Hippocampal formation (tissue), 2 donors: ENCODE results near the gene ADAMTS7.
"Not testable (repeated sequence)": the region's sequence is repeated elsewhere in the genome, so short reads cannot be mapped to it uniquely, and the experiment has no call there.

Experiments
- DNase-seq, 2 donors: peaks; one replicate each; lab custom pipeline; 2025; lab: John Stamatoyannopoulos, UW

ADAMTS7 gene

DNA sequence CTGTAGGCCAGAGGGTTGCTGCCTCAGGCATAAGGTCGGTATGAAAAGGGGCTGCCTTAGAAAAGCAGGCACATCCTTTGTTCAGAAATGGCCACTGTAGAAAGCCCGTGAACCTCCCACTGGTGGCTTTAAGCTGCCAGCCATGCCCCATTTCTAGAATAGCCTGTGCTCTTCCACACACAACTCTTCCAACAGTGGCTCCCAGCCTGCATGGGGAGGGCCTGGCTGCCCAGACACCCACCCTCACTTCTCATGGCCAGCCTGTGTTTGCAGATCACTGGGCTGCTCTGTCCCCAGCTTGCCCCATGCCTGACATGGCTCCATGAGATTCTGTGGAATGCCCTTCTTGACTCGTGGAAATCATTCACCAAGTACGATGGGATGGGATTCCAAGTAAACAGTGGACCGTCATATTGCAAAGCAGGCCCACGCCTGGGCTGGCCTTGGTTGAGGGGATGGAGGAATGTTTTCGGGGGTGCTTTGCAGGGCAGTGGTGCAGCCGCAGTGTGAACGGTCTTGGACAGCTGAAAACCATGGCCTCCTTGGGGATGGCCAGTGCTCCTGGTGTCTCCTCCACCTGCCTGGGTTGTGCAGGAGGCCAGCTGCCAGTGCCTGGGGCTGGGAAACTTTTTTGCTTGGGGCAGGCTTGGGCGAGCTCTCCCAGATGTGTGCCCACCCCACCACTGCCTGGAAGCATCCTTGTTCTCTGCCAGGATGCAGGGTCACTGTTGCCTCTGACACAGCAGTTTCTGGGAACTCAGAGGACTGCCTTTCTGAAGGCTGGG is 57.3 kb downstream of the ADAMTS7 start:
- not testable (repeated sequence) for DNase-seq

DNA sequence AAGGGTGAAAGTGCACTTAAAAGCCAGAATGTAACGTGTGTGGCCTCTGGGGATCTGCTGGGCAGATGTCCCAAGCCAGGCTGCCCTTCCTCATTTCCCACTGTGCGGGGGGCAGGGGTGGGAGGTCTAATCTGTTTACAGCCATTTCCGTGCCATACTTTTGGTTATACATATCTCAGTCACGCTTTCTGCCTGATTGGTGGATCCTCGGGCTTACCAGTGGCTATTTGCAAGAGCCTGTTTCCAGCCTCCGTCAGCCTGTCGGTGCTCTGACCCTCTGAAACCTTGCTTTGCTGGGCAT is 58.0 kb downstream of the ADAMTS7 start:
- DNase-seq = not testable (repeated sequence)

DNA sequence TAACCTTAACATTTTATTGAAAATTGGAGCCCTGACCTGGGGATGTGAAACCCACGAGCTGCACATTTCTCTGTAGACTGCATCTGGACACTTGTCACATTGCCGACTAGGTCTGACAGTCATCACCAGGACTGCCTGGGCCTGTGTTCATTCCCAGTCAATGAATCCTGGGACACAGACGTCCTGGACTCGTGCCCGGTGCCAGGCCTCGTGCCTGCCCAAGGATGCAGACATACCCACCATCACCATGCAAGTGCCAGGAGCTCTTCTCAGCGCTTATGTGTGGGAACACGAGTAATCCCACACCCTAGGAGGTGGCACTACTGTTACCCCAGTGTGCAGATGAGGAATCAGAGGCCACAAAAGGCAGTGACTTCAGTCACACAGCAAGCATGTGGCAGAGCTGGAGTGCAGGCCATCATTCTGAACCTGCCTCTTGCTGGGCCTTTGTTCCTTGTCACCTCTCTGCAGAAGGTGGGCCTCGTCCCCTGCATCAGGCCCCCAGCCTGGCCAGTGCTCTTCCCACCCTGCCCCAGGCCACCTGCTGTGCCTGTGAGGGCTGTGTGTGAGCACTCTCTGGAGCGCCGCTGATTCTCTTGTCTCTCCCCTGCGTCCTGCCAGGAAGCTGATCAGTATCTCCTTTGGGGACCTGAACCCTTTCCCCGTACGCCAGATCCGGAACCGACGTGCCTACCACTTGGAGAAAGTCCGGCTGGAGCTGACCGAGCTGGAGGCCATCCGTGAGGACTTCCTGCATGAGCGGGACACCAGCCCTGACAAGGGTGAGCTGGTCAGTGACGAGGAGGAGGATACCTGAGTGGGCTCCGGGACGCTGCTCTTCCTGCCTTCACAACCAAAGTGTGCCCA is 58.5 kb downstream of the ADAMTS7 start:
- DNase-seq = no peak

DNA sequence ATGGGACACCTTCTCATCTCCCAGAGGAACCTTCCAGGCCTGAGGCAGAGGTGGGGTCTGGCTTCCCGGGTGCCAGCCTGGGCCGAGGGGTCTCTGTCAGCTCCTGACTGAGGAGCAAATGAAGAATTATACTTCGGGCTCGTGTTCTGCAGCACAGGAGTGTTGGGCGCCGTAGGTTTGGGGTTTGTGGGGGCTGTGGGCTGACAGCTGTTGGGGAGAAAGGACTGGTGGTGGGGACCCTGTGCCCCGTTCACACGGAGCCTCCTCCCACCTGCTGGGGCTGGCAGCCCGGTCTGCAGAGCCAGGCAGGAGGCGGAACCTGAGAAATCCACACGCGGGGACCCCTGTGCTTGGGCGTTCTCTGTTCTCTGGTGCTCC is 59.7 kb downstream of the ADAMTS7 start:
- DNase-seq = no peak

DNA sequence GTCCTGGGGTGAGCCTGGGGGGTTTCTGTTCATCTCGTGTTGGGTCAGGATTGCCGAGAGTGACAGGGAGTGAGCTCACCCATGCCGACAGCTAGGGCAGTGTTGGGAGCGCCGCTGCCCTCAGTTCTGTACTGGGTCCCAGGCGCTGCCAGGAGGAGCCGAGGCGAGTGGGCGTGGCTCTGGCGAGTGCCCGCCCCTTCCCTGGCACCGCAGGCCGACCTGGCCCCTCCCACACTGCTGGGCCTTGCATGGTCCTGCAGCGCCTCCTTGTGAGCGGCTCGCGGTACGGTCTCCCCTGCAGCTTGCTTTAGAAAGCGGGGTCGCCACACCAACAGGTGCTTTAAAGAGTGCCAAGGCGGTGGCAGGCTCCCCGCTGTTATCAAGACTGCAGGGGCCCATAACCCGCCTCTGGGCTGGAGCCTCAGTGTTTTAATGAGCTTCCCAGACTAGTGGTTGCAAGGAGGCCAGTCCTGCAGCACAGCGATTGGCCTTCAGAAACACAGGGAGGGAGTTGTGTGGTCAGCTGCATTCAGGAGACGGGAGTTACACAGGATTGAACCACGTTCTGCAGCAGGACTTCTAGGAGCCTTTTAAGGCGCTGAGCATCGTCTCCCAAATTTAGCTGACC is 60.2 kb downstream of the ADAMTS7 start:
- DNase-seq = peak; percentile 83 to 92

DNA sequence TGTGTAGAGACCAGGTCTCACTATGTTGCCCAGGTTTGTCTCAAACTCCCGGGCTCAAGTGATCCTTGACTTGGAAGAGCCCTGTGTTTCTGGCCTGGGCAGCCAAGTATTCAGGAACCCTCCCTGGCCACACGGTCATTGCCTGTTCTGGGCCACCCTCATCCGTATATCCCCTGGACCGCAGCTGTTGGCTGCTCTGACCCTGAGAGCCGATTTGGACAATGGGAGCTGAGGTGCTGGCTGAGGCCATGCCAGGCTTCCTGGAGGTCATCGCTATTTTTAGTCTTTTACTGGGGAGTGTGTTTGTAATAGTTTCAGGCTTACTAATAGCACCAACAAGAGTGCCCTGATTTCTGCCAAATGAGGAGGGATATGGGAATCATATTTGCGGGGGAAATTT is 60.7 kb downstream of the ADAMTS7 start:
- DNase-seq = no peak

DNA sequence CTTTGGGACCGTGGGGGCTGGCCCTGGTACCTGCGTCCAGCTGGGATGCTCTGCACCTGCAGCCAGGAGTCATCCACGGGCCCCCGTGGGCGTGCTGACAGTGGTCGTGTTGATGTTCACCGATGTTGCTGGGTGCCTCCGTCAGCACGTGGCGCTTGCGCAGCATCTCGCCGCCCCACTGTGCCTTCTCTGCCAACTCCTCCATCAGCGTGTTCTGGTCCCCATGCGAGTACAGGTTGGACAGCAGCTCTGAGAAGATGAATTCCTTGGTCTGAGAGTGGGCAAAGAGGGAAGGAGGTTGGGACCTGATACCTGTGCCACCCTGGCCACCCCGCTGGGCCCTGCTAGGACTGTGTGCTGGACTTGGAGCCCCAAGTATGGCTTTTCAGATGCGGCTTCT is 61.4 kb downstream of the ADAMTS7 start:
- DNase-seq = no peak

DNA sequence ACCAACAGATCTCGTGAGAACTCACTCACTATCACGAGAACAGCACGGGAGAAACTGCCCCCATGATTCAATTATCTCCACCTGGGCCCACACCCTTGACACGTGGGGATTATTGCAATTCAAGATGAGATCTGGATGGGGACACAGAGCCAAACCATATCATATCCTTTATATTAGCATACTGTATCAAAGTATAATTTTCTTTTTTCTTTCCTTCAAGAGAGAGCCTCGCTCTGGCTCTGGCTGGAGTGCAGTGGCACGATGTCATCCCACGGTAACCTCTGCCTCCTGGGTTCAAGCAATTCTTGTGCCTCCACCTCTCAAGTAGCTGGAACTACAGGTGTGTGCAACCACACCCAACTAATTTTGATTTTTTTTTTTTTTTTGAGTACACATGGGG is 63.4 kb downstream of the ADAMTS7 start:
- DNase-seq = not testable (repeated sequence)

DNA sequence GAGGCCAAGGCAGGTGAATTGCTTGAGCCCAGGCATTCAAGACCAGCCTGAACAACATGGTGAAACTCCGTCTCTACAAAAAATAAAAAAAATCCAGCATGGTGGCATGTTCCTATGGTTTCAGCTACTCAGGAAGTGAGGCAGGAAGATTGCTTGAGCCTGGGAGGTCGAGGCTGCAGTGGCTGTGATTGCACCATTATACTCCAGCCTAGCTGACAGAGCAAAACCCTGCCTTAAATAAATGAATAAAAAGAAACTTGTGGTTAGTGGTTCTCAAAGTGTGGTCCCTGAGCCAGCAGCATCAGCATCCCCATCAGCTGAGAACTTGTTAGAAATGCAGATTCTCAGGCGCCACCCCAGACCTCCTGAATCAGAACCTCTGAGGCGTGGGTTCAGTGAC is 69.6 kb downstream of the ADAMTS7 start:
- not testable (repeated sequence) for DNase-seq

DNA sequence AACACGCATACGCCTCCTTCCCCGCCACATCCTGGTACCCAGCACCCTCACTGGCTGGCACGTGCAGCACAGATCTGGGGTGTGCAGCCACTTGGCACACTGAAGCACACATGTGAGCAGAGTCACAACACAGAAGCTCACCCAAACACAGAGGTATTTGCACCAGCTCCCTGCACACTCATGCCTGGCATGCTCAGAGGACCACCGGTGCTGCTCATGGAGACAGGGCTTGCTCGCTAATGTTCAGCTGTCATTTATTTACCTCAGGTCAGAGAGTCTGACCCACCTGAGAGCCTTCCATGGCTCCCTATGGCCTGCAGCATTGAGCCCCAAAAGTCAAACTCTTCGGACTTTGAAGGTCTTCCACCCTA is 70.4 kb downstream of the ADAMTS7 start:
- no peak for DNase-seq

DNA sequence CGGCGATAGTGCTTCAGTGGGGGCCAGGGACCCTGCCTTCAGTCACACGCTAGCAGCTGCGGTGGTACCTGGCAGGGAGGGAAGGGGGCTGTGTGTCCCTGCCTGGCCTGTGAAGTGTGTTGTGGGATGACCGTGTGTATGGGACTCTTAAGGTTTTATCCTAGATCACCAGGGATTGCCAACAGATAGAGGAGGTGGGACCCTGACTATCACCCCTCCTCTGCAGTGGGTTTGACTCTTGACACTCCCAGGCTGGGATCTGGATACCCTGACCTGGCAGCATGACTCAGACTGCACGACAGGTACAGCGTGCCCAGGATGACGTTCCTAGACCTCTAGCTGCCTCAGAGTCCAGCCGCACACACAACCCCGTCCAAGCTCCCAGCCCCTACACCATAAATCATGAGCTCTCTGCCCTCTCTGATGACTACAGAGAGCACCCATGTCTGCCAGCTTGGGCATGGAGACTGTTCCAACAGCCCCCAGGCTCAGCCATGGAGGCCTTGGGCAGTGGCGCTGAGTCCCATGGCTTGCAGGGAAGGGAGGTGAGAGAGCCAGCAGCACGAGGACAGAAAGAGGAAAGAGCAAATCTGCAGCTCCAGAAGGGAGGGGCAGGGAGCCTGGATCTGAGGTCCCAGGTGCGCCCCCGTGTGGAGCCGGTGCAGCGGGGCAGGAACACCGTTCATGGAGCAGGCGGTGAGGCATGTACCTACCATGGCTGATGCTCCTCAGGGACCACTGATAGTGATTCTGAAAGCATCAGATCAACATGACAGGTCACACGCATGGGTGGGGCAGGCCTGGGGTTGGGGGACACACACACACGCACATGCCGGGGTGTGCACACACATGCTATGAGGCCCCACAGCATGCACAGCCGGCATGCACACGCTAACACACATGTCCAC is 71.0 kb downstream of the ADAMTS7 start:
- no peak for DNase-seq

DNA sequence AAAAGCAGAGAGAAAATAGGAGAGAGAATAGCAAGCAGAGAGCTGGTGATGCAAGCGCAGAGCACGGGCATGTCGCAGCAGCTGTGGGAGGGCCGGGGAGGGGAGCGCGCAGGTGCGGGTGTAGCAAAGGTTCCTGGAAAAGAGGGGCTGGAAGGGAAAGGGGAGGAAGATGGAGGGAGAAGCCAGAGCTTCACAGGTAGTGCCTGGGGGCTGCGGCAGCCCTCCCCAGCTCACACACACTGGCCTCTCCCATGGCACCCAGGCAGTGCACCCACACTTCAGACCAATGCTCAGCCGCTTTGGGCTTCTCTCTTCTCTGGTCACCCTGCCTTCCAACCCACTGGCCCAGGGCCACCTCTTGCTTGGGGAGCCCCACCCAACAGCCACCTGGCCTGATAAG is 72.1 kb downstream of the ADAMTS7 start:
- DNase-seq = no peak

DNA sequence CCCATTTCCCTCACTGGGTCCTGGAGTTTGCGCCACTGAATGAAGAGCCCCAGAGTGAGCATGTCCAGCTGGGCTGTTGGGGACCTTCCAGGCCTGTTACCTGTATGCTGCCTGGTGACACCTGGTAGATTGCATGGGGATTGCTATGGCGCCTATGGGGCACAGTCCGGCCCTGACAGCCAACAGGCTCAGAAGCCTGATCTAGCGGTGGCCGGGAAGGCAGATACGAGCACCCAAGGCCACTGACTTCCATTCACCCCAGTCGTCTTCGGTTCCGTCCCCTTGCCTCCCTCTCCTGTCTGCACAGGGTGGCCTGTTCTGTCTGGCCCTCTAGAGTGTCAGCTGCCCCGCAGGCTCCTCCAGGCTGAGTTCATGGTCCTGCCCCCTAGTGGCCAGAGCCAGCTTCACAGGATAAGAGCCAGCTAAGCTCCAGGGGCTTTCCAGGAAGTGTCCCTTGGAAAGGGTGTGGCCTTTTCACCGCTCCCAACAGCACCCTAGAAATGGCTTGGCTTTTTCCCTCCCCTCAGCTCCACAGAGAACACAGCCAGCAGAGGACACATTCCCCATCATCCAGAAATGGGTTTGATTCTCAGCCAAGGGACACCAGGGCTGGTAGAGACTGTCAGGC is 73.2 kb downstream of the ADAMTS7 start:
- not testable (repeated sequence) for DNase-seq

DNA sequence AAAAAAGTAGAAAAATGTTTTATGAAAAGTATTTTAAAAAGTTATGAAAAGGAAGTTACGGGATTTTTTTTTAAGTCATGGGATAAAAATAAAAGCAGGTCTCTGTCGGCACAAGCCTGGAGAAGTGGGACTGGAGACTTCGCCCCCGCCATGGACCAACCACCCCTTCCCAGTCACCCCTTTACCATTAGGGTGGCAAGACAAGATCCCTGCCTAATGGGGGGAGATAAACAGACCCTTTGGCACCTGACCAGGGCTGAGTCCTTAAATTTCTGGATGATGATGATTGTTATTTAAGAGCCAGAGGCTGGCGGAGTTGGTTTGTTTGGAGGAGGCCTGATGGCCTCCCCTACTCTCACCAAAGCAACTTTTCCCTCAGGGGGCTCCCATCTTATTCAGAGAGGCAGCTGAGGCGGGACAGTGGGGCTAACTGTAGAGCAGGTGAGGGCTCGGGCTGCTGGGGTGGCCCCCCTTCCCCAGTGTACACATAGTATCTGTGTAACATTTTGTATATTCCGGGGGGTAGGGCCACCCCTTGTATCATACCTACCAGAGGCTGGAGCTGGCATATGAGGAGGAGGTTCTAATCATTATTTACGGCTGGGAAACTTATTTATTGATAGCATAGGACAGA is 74.0 kb downstream of the ADAMTS7 start:
- no peak for DNase-seq

DNA sequence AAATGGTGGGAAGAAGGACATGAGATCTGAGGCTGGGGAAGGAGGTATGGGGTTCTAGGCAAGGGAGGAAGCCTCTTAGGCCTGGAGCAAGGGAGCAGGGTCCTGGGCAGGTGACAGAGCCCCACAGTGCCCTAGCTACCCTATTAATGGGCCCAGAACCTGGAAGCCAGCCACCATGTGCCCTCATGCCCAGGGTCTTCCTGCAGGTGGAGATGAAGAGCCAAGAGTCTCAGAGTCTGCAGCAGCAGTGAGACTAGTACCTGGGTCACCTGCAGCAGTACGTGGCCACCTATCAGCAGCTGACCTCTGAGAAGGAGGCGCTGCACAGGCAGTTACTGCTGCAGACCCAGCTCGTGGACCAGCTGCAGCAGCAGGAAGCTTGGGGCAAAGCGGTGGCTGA is 75.0 kb downstream of the ADAMTS7 start:
- DNase-seq = not testable (repeated sequence)

DNA sequence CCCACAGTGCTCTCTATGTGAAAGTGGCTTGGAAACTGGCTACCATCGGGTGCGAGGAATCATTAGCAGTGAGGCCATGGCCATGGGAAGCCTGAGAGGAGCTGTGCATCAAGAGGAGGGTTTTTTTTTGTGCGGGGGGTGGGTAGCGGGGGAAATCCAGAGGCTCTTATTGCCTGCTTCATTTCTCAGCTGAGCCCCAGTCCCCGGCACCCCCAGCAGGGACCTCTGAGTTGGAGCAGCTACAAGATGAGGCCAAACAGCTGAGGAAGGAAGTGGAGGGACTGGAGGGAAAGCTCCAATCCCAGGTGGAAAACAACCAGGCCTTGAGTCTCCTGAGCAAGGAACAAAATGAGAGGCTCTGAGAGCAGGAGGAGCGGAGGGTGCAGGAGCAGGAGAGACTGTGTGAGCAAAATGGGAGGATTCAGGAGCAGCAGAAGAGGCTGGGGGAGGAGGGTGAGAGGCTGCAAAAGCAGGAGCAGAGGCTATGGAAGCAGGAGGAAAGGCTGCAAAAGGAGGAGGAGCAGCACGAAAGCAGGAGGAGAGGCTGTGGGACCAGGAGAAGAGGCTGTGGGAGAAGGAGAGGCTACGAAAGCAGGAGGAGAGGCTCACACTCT is 76.7 kb downstream of the ADAMTS7 start:
- no peak for DNase-seq

DNA sequence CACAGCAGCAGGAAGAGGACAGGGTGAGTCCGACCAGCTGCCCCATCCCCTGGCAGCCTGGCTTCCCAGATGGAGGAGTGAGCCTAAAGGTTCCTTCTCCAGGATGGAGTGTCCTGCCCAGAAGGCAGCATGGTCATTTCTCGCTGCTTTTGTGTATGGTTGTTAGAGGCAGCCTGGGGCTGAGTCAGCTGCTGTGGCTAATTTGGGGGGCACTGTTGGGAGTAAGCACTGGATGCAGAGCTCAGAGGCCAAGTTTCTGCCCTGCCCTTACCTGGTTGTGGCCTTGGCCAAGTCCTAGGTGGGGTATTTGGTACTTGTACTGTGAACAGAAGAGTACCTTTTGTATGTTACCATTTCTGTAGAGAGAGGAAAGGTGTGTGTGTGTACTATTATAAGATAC is 78.6 kb downstream of the ADAMTS7 start:
- no peak for DNase-seq

DNA sequence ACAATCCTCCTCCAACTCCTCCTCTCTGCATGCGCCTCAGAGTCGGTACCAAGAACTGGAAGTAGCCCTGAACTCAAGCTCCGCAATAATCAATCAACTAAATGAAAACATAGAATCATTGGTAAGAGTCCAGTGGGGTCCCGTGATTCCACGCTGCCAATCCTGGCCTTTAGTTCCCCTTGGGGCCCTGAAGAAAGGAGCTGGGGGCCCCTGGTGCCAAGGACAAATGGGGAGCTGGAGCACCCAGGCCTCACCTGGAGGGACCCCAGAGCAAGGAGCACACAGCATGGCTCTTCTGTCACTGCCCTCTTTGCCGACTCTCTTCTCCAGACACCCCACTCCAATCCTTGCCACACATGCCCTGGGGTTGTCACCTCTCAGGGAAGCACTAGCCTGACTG is 80.3 kb downstream of the ADAMTS7 start:
- DNase-seq = no peak

DNA sequence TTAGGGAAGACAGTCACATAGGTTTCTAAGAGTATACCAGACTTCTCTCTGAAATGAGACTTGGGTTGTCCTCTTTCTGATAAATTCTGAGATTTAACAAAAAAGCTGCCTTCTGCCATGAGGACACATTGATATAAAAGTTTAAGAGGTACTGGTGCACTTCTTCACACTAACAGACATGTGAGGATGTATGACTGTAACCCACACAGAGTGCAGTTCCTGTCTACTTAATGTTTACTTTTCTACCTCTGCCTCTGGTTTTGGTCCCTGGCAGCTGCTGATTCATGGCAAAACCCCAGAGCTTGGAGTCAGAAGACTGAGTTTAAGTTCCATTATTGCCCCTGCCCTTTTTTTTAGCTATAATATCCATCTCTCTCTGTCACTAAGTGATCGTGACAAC is 82.8 kb downstream of the ADAMTS7 start:
- not testable (repeated sequence) for DNase-seq

DNA sequence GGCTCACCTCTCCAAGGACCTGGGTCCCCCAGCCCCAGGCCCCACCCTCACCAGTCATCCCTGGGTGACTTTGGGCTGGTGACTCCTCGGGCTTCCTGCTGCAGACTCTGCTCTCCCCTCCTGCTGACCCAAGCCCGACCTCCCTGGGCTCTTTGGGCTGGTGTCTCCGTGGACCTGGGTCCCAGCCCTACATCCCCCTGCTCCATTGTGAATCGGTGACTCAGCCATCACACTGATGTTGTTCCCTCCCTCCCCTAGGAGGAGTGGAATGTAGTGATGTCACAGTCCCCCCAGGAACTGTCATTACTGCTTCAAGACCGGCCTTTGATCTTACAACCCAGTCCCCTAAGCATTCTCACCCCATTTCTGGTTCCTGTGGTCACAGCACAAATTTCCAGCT is 83.7 kb downstream of the ADAMTS7 start:
- no peak for DNase-seq
